Mesothelial cell of epicardium (in vitro differentiated cells): ENCODE data around the gene ABCD3. TPM values are rescaled to one million over a fixed set of nuclear protein-coding genes. Genes with fewer than 3 reads are reported as not detected.
"Not testable (repeated sequence)": the region's sequence is repeated elsewhere in the genome, so short reads cannot be mapped to it uniquely, and the experiment has no call there.

Experiments used
- DNase-seq, 2 experiments: peaks; one replicate each; pipeline ENCODE4 v3.0.0; 2021; ENCODE audit warnings: low spot score in 2 of 2; ENCODE audit not compliant: unreplicated experiment in 2 of 2
- H3K27ac Mint-ChIP-seq: 2 replicates; pipeline ENCODE4 v1.8.0; 2021; ENCODE audit warnings: mixed read lengths
- H3K27me3 Mint-ChIP-seq: 2 replicates; pipeline ENCODE4 v1.8.0; 2021; ENCODE audit warnings: low read depth, mixed read lengths
- H3K36me3 Mint-ChIP-seq: 2 replicates; pipeline ENCODE4 v1.8.0; 2021; ENCODE audit warnings: mixed read lengths
- H3K4me1 Mint-ChIP-seq: 2 replicates; pipeline ENCODE4 v1.8.0; 2021; ENCODE audit warnings: mixed read lengths
- H3K4me3 Mint-ChIP-seq: 2 replicates; pipeline ENCODE4 v1.8.0; 2021; ENCODE audit warnings: mild to moderate bottlenecking, moderate library complexity, mixed read lengths
- H3K9me3 Mint-ChIP-seq: 2 replicates; pipeline ENCODE4 v1.8.0; 2021; ENCODE audit warnings: mixed read lengths
- CTCF ChIP-seq: fragments of 200-600 bp; sonication (generic); IDR thresholded peaks from one replicate; pipeline ENCODE4 v1.5.0; 2021; ENCODE audit warnings: antibody characterized with exemption; ENCODE audit not compliant: unreplicated experiment
- total RNA-seq: library from RNA; stranded (reverse); gene quantifications from 3 replicates; pipeline ENCODE4 v1.2.1, GENCODE V29; 2021

The ABCD3 gene
- total RNA-seq, result 38.2 to 40.6 TPM (median 38.2 TPM) in 3 replicates

GRCh38 chr1:94417978-94418663 is at the start of gene ABCD3:
TSS of gene ABCD3 (plus strand) at chr1:94418389. CDS start at chr1:94418479, 90 bp downstream.
- Mint-ChIP-seq H3K27me3 (no peaks in the 10 kb centered on the region), H3K4me3 (no peak within 1 kb of the TSS), H3K4me1 (peaks cover 37% of the 10 kb centered on the region), H3K36me3 (no peaks in the 10 kb centered on the region), H3K27ac (peak within 1 kb of the TSS; percentile 69), H3K9me3 (no peaks in the 10 kb centered on the region)
- DNase-seq, result peak; percentile 95 to 97
- no peak for TF ChIP-seq CTCF

DNA sequence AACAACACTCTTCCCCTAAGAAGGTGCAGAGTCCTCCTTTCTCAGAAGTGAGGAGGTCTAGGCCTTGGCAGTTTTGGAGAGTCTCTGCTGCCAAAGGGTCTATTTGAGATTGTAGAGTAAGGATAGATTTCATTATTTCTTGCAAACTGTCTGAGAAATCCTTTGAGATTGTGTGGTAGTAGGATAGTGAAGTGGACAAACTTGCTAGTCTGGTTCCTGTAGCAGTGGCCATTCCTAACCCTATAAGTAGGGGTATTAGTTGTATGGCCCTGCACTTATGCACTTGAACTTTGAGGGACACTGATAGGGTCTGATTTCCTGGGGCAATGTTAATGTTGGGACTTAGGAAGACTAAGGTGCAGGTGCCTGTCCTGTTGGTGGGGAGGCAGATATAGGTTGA is 45.4 kb upstream of the ABCD3 start:
- H3K27ac Mint-ChIP-seq, H3K27me3 Mint-ChIP-seq, H3K36me3 Mint-ChIP-seq, H3K4me3 Mint-ChIP-seq, H3K4me1 Mint-ChIP-seq, DNase-seq: not testable (repeated sequence)
- H3K9me3 Mint-ChIP-seq, result peaks cover 17% of the 10 kb centered on the region

DNA sequence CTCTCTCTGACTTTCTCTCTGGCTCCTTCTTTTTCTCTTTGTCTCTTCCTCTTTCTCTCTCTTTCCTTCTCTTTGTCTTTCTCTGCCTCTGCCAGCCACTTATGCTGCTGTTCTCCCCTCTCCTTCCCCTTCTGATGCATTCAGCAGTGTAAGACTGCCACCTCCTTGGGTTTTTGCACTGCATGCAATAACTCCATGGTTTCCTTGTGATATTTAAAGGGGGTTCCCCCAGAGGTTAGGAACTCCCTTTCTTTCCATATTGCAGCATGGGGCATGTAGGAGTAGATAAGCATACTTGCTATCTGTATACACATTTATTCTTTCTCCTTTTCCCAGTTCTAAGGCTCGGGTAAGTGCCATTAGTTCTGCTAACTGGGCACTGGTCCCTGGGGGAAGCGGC is 44.9 kb upstream of the ABCD3 start:
- not testable (repeated sequence) for H3K27me3 Mint-ChIP-seq, H3K4me1 Mint-ChIP-seq, H3K36me3 Mint-ChIP-seq, H3K4me3 Mint-ChIP-seq, DNase-seq, H3K27ac Mint-ChIP-seq
- H3K9me3 Mint-ChIP-seq, result peaks cover 17% of the 10 kb centered on the region

DNA sequence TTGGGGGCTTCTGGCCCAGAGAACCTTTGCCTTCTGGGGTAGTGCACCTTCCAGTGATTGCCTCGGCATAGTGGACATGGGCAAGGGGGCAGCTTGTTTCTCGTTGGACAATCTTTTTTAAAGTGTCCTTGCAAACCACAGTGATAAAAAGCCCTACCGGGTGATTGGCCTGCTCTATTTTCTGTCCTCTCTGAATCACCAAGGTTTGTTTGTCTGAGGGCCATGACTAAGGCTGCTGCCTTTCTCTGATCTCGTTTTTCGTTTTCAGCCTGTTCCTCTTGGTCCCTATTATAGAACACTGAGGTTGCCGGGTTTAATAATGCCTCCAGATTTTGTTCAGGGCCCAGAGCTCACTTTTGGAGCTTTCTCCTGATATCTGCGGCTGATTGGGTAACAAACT is 42.5 kb upstream of the ABCD3 start:
- H3K9me3 Mint-ChIP-seq, H3K27ac Mint-ChIP-seq, H3K27me3 Mint-ChIP-seq, H3K36me3 Mint-ChIP-seq, H3K4me1 Mint-ChIP-seq, H3K4me3 Mint-ChIP-seq, DNase-seq: not testable (repeated sequence)

GRCh38 chr1:94378493-94378892 is 39.7 kb upstream of the ABCD3 start:
- not testable (repeated sequence) for DNase-seq, H3K4me1 Mint-ChIP-seq, H3K27me3 Mint-ChIP-seq, H3K4me3 Mint-ChIP-seq, H3K36me3 Mint-ChIP-seq, H3K27ac Mint-ChIP-seq, H3K9me3 Mint-ChIP-seq

- Mint-ChIP-seq H3K4me1 (peaks cover 2% of the 10 kb centered on the region), H3K4me3 (no peak overlapping the region), H3K9me3 (no peaks in the 10 kb centered on the region), H3K27me3 (no peaks in the 10 kb centered on the region), H3K36me3 (no peaks in the 10 kb centered on the region), H3K27ac (no peak overlapping the region)
- no peak for TF ChIP-seq CTCF
- no peak for DNase-seq
Measured at GRCh38 chr1:94379615-94380014, 38.6 kb upstream of the ABCD3 start.

GRCh38 chr1:94382201-94382600 is 36.0 kb upstream of the ABCD3 start:
- H3K36me3 Mint-ChIP-seq, result no peaks in the 10 kb centered on the region
- H3K9me3 Mint-ChIP-seq, result no peaks in the 10 kb centered on the region
- H3K4me3 Mint-ChIP-seq, result no peak overlapping the region
- H3K27me3 Mint-ChIP-seq, result no peaks in the 10 kb centered on the region
- TF ChIP-seq CTCF, result no peak
- DNase-seq, result no peak
- H3K27ac Mint-ChIP-seq, result no peak overlapping the region
- H3K4me1 Mint-ChIP-seq, result peaks cover 8% of the 10 kb centered on the region

DNA sequence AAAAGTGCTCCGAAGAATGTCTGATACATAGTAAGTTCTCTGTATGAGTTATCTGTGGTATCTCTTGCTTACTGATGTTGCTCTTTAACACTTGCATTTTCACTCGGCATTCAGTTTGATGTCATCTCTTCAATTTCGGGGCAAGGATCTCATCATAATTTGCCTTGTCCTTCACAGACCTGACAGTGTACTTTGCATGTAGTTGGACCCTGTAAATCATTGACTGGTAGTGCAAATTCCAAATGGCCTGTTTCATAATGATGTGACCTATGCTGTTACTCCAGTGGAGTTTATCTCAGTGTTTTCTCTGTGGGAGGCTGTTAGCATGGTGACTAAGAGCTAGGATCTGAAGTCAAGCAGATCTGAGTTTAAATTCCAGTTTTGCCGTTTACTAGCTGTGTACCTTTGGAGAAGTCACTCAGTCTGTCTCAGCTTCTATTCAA is 34.2 kb upstream of the ABCD3 start:
- no peak overlapping the region for H3K4me3 Mint-ChIP-seq
- H3K27ac Mint-ChIP-seq, result no peak overlapping the region
- H3K4me1 Mint-ChIP-seq, result peaks cover 8% of the 10 kb centered on the region
- H3K27me3 Mint-ChIP-seq, result no peaks in the 10 kb centered on the region
- DNase-seq, result no peak
- peaks cover 6% of the 10 kb centered on the region for H3K9me3 Mint-ChIP-seq
- TF ChIP-seq CTCF, result no peak
- no peaks in the 10 kb centered on the region for H3K36me3 Mint-ChIP-seq
